Measurements from ENCODE around the gene SMARCD3.

GRCh38 chr7:151269511-151269910 is 21.0 kb upstream of the SMARCD3 start:
- TF ChIP-seq CTCF (IDR thresholded peaks at IDR 0.05) = no peak
- no peak for TF ChIP-seq POLR2A (IDR thresholded peaks at IDR 0.05)
- TF ChIP-seq POLR2AphosphoS5 (IDR thresholded peaks at IDR 0.05) = no peak
